Effector CD4-positive, alpha-beta T cell (primary cell): ENCODE measurements around the gene APBA2.
"Not testable (repeated sequence)": the region's sequence is repeated elsewhere in the genome, so short reads cannot be mapped to it uniquely, and the experiment has no call there.

Experiments used
- DNase-seq: peaks from one replicate; pipeline ENCODE4 v3.0.0-alpha.2; 2020
- total RNA-seq: gene quantifications from one replicate; lab custom pipeline; 2026; lab: John Stamatoyannopoulos, UW

The APBA2 gene
- total RNA-seq, result 87.2 reads per million, percentile 80 among the genes with 10 or more reads in this experiment

DNA sequence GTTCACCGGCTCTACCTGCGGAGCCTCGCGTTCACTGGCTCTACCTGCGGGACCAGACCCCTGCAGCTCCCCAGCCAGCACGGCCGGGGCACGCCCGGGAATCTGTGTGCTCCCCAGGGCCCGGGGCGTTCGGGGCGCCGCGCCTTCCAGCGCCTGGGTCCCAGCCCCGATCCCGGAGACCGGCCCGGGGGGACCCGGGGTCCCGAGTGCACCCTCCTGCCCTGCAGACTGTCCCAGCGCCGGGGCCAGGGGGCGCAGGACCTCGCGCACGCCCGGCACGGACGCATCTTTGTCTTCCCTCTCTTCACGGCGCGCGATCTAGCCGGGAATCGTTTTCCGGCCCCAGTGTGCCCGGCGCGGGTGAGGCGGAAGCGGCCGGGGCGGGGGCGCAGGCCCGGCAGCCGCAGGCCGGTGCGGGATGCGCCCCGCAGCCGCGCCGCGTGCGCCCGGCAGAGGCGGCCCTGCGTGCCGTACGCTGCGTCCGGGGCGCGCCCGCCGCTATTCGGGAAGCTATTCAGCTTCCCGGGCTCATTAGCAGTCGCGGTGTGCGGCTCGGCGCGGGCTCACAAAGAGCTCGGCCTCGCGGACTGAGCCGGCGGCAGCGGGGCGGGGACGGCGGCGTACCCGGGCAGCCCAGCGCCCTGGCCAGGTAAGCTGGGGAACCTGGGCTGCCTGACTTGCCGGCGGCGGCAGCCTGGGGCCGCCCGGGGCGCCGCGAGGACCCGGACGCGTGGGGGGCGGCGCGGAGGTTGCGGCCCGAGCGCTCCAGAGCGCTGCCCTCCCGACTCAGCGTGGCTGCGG is at the start of gene APBA2:
Gene APBA2, plus strand, starts transcription at position 345 of the 801 bp plus-strand sequence. CDS start 167,911 bp downstream, outside the sequence.
- DNase-seq, result peak; percentile 20

DNA sequence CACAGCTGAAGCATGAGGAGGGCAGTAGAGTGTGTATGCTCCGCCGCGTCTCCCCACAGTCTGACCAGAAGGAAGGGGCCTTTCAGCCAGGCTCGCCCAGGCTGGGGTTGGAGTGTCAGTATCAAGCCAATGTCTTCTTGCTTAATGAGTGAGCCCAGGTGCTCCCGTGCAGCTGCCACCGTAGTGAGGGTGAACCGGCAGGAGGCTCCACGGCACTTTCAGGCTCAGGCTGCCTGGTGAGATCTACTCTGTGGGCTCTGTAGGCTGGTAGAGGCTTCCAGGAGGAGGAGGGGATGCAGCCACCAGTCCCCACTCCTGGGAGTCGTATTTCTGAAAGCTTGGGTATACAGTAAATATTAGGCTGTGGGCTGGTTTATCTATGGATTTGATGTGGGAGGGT is 45.5 kb upstream of the APBA2 start:
- not testable (repeated sequence) for DNase-seq

DNA sequence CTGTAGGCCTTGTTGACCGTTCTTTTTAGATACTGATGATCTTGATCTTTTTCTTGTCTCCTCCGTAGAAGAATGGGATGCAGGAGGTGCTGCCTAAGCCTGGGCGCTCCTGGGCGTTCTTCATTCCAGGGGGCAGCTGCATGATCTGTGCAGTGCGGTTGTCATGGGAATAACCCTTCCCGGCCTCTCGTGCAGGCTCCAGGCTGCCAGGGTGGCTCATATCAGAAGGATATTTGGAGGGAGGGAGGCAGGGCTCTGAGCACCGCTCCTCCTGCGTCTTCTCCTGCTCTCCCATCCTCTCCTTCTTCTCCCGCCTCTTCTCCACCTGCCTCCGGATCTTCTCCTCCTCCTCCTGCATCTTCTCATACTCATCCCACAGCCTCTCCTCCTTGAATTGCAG is 43.6 kb upstream of the APBA2 start:
- DNase-seq, result not testable (repeated sequence)

DNA sequence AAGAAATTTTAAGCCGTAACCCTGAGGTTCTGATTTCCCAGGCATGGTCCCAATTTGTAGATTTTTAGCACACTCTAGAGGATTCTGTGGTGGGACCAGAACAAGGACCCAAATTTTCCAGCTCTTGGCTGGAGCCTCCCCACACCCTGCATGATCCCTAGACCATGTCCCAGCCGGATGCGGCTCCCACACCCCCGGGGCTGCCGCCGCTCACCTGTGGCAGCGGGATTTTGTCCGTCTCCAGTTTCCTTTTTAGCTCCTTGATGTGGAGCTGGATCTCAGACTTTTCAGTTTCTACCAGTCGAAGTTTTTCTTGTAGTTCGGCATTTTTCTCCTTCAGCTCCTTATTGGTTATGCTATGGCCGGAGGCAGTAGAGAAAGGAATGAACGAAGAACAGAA is 42.3 kb upstream of the APBA2 start:
- DNase-seq, result not testable (repeated sequence)

DNA sequence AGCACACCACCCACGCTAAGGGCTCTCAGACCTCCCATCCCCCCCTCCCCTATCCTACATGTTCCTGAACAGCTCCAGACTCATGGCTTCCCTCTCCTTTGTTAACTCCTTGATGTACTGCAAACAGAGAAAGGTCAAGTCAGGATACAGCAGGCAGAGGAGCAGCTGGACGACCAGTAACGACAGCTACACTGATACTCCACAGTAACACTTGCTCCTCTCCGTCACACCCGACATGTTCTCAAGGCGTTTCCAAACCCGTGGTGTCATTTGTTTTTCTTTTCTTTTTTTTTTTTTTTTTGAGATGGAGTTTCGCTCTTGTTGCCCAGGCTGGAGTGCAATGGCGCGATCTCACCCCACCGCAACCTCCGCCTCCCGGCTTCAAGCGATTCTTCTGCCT is 41.6 kb upstream of the APBA2 start:
- DNase-seq, result not testable (repeated sequence)

DNA sequence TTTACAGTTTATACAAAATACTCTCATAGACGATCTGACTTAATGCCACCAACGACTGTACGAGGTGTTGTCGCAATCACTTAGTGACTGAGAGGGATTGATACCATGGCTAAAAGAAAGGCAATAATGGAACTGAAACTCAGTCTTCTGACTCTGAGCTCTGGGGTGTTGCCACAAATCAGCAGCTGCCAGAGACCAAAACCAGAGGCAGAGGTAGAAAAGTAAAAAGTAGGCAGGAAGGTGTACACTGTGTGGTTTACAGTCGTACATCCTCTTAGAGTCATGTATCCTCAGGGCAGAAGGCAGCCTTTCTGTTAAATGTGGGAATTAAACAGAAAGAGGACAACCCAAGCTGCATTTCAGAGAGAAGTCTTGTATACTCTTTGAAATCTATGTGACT is 38.5 kb upstream of the APBA2 start:
- not testable (repeated sequence) for DNase-seq

DNA sequence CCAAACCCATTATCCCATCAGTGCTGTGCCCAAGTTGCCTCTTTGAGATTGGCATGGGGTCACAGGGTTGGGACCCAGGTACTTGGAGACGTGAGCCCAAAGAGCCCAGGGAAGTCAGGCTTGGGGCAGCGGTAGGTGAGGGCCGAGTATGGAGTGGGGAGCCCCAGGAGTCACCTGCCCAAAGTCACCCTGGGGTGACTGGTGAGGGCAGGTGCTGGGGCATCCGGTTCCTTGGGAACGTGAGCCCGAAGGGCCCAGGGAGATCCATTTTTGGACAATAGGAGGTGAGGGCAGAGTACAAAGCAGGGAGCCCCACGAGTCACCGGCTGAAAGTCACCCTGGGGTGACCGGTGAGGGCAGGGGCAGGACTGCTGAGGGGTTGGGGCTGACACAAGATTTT is 37.8 kb upstream of the APBA2 start:
- not testable (repeated sequence) for DNase-seq

DNA sequence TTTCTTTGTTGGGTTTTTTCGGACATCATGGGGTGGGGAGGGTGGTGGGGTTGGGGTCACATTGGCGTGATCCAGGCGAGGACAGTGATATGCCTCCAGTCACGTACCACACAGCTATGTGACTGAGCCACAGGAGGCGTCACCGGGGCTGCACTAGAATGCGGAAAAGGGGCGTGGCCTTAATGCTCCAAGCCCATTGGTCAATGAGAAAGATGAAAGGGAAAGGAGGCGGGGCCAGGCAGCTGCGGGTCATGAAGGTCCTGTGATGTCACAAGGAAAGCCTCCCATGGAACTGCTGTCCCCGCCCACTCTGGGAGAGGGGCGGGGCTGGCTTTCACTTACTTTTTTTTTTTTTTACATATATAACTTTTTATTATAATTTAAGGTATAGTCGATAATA is 37.3 kb upstream of the APBA2 start, which contains the start of gene GOLGA6L7:
Gene GOLGA6L7, minus strand, starts transcription at position 124 of the 400 bp plus-strand sequence. Its CDS starts 95 bp downstream, at position 29.
- DNase-seq, result not testable (repeated sequence)

DNA sequence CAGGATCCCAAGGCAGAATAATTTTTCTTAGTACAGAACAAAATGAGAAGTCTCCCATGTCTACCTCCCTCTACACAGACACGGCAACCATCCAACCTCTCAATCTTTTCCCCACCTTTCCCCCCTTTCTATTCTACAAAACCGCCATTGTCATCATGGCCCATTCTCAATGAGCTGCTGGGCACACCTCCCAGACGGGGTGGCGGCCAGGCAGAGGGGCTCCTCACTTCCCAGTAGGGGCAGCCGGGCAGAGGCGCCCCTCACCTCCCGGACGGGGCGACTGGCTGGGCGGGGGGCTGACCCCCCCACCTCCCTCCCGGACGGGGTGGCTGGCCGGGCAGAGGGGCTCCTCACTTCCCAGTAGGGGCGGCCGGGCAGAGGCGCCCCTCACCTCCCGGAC is 36.5 kb upstream of the APBA2 start:
- DNase-seq, result not testable (repeated sequence)

DNA sequence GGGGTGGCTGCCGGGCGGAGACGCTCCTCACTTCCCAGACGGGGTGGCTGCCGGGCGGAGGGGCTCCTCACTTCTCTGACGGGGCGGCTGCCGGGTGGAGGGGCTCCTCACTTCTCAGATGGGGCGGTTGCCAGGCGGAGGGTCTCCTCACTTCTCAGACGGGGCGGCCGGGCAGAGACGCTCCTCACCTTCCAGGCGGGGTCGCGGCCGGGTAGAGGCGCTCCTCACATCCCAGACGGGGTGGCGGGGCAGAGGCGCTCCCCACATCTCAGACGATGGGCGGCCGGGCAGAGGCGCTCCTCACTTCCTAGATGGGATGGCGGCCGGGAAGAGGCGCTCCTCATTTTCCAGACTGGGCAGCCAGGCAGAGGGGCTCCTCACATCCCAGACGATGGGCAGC is 36.0 kb upstream of the APBA2 start:
- not testable (repeated sequence) for DNase-seq

DNA sequence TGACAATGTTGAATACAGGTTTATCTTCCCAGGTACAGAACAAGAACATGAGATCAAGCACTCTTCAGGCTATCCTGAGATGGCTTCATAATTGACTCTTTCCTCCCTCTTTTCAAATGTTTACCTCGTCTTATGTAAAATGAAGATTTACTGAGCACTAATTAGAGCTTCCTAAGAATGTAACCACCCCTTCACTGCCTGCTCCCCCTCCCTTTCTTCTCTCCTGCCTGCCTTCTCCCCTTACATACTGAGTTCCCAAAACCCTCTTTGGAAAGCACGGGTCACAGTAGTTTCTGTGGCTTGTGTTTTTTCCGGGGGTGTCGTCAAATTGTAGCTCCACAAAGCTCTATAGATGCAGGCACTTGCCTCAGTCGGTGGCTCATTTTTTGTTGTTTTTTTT is 32.1 kb upstream of the APBA2 start:
- not testable (repeated sequence) for DNase-seq

DNA sequence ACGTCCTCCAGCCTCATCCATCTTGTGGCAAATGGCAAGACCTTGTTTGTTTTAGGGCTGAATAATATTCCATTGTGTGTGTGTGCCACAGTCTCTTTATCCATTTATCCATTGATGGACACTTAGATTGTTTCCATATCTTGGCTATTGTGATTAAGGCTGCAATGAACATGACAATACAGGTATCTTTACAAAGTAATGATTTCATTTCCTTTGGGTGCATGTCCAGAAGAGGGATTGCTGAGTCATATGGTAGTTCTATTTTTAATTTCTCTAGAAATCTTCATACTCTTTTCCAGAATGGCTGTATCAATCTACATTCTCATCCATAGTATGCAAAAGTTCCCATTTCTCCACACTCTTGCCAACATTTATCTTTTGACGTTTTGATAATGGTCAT is 31.2 kb upstream of the APBA2 start:
- not testable (repeated sequence) for DNase-seq

DNA sequence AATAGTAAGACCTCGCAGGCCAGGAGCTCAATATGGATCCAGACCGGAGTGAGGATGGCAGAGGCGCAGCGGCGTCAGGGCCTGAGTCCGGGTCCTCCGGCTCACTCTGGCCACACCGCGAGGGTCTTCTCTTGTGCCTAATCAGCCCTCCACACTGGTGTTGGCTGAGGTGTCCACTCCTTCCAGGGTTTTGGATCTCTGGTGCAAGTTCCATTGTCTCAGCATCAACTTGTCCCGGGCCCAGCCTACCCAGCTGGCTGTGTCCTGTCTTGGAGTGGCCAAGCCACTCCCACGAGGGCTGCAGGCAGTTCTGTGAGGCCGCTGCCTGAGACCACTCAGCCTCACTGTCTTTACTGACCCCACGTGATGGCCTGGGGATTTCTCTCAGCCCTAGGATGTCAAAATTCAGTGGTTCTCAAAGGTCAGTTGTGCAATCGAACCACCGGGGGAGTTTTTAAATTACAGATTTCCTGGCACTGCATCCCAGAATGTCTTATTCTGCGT is 24.7 kb upstream of the APBA2 start:
- DNase-seq, result no peak

DNA sequence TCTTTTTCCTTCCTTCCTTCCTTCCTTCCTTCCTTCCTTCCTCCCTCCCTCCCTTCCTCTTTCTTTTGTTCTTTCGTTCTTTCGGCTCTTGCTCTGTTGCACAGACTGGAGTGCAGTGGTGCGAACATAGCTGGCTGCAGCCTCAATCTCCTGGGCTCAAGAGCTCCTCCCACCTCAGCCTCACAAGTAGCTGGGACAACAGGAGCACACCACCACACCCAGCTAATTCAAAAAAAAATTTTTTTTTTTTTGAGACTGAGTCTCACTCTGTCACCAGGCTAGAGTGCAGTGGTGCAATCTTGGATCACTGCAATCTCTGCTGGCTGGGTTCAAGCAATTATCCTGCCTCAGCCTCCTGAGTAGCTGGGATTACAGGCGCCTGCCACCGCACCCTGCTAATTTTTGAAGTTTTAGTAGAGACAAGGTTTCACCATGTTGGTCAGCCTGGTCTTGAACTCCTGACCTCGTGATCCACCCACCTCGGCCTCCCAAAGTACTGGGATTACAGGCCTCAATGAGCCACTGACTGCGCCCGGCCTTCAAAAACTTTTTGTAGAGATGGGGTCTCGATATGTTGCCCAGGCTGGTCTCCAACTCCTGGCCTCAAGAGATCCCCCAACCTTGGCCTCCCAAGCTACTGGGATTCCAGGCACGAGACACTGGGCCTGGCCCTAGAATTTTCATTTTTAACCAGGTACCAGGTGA is 24.0 kb upstream of the APBA2 start:
- not testable (repeated sequence) for DNase-seq

DNA sequence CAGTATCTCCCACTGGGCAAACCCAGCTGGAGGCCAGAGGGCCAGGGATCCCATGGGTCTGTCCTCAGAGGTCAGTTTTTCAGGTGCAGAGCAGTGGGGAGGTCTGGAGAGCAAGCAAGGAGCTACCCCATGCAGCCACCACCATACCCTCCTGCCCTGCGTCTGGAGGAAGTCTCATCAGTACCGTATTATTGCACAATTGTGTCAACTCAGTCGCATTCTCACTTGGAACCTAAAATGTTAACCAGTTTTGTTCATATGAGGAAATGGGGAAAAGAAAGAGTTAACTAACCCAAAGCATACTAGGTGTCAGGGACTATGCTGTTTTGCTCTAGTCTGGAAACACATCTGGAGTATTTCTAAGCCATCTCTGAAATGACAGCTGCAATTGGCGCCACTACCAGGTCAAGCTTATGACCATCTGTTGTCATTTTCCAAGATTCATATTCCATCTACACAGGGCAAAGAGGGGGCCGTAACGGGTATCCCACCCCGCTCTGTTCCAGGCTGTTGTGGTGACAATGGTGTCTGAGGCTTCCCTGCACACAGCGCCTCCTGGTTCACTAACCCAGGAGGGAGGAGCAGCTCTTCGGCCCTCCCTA is 16.9 kb upstream of the APBA2 start:
- DNase-seq, result no peak

DNA sequence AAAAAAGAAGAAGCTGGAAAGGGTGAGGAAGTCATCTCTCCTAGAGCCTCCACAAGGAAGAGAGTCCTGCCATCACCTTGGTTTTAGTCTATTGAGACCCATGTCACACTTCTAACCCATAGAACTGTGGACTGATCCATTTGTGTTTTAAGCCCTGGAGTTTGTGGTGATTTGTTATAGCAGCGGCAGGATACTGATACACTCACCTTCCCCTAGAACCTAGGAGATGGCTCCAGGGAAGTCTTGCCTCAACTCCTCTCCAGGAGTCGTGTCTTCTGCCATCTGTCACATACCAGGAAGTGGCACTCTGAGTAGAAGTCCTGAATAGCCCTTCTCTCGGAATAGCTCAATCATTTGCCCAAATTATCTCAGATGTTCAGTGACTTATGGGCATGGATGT is 14.6 kb upstream of the APBA2 start:
- DNase-seq, result no peak

DNA sequence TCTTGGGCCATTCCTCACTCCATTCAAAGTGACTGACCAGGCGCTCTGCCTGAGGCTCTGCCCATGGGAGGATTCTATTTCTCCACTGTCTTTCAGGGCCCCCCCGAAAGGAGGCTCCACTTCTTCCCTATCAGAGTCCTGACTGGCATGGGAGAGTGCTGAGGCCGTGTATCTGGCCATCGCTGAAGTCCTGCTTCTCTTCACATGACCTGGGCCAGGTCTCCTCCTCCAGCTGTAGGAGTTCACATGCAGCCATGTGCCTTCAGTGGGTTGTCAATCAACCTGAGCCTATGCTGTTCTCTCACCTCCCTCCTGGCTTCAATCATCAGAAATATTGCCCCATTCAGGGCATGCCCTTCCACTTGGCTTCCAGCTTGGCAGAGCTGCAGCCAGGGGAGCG is 12.8 kb upstream of the APBA2 start:
- DNase-seq, result no peak

DNA sequence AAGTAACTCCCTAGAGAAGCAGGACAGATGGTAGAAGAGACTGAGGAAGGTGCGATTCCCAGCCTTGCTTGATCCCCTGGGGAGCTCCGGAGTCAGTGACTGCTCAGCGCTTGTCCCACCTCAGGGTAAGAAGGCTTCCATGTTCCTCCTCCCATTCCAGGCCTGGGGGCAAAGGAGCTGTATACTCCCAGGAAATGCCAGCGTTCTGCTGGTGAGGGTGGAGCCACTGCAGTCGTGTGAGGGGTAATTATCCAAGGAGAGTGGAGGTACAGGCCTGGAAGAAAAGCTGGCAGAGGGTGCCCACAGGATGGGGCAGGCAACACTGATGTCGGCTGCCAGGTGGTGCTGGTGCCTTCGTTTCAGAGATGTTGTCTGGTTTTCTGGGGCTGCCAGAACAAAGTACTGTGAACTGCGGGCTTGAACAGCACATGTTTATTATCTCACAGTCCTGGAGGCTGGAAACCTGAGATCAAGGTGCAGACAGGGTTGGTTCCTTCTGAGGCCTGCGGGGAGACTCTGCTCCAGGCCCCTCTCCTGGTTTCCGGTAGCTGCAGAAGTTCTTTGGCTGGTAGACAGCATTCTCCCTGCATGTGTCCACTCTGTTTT is 12.1 kb upstream of the APBA2 start:
- DNase-seq, result no peak

DNA sequence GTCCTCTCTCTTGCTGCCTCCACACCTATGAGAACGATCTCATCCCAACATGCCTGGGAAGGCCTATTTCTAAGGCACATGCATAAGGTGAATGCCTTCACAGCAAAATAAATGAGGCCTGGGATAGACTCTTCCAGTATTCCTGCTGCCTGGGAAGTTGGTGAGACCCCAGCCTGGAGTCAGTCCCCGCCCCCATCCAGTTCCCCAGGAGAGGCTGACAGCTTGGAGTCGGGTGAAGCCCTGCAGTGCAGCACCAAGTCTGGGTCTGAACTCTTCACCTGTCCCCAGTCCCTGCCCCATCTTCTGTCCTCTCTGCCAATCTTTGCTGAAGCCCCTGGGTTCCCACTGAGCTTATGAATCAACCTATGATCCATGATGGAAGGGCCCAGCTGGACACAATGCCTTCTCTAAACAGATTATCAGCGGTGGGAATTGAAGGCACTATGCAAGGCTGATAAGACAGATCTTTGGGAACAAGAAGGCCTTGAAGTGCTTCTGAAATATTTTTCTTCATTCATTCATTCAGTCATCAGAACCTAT is 10.2 kb upstream of the APBA2 start:
- no peak for DNase-seq

DNA sequence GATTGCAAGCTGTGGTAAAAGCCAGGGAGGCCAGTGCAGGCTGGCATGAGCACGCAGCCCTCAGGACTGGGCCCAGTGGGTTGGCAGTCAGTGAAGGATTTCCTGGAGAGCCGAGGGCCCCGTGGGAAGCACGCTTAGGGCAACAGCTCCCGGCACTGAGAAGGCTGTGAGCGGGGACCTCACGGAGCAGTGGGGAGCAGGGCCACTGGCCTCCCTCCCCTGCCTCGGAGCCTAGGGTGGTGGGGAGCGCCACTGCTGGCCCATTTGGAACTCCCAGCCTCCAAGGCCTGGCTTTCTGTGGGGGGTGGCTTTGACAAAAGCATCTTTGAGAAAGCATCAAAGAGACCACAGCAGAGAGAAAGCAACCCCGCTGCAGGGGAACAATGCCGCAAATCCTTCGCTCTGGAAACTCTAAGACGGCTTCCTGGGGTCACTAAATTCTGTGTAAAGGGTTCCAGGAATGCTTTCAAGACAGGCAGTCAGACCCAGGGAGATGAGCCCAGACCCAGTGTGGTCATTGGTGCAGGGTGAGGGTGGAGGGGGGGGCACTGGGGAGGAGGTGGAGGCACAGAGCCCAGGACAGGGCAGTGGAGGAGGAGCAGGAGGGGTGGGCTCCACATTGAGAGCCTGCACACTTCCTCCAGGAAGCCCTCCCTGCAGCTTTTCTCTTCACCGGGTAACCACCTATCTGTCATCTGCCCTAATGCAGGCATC is 9.5 kb upstream of the APBA2 start:
- DNase-seq, result no peak

DNA sequence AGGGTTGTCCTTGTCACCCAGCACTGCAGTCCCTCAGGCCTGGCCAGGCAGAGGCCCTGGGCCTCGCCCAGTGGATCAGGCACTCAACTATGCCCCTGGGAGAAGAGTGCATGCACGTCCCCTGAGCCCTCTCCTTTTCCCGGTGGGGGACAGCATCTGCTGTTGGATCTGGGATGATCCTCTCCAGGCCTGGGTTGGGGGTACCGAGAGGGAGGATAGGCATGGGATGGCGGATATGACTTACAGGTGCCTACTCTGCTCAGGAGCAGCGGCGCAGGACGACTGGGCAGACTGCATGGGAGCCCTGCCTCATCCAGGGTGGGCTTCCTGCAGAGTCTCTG is 9.0 kb upstream of the APBA2 start:
- DNase-seq, result no peak

DNA sequence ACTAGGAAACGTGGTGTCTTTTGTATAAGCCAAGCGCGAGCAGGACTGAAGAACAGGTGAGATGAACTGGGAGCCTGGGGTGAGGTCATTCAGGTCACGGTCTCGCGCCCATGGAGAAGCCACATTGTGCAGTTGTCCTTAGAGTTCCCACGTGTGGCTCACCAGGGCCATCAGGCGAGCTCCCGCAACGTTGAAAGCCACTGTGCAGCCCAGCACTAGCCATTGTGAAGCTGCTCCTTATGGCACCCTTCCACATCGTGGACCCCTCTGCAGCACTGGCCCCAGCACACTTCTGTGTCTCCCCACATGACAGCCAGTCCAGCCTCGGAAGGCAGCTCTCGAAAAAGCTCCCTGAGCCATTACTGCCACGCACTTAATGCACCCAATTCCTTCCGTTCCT is 7.6 kb upstream of the APBA2 start:
- no peak for DNase-seq
